ENCODE data around the gene SAMD4B. TPM values are rescaled to one million over a fixed set of nuclear protein-coding genes. Genes with fewer than 3 reads are reported as not detected.
A peak's percentile ranks its signal among the peaks of the same experiment; 100 is the strongest.

The SAMD4B gene
- total RNA-seq, 1 experiment from 2014 or later: 164 TPM

- DNase-seq (ENCODE audit: low spot score) (no peak), ATAC-seq (no peak)
- no peak for TF ChIP-seq ZNF425 (CRISPR knock-in tag; conservative IDR thresholded peaks at IDR 0.05)
- TF ChIP-seq SMAD3 (CRISPR knock-in tag; IDR thresholded peaks at IDR 0.05; ENCODE audit: borderline replicate concordance): no peak
- TF ChIP-seq USF1 (CRISPR knock-in tag; IDR thresholded peaks at IDR 0.05): no peak
- no peak for TF ChIP-seq USF2 (CRISPR knock-in tag; IDR thresholded peaks at IDR 0.05)
- TF ChIP-seq EMX1 (CRISPR knock-in tag; IDR thresholded peaks at IDR 0.05): no peak
- no peak for TF ChIP-seq MYBL2 (CRISPR knock-in tag; IDR thresholded peaks at IDR 0.05)
- no peak for TF ChIP-seq E2F1 (CRISPR knock-in tag; IDR thresholded peaks at IDR 0.05)
- TF ChIP-seq ESRRA (CRISPR knock-in tag; IDR thresholded peaks at IDR 0.05; ENCODE audit: borderline replicate concordance): no peak
- no peak for TF ChIP-seq ERG (CRISPR knock-in tag; IDR thresholded peaks at IDR 0.05)
- no peak for TF ChIP-seq CBFB (CRISPR knock-in tag; IDR thresholded peaks at IDR 0.05; ENCODE audit: low read depth)
- TF ChIP-seq IRF1 (CRISPR knock-in tag; IDR thresholded peaks at IDR 0.05): no peak
- TF ChIP-seq ZNF416 (CRISPR knock-in tag; IDR thresholded peaks at IDR 0.05): no peak
- no peak for TF ChIP-seq FOXK1 (CRISPR knock-in tag; IDR thresholded peaks at IDR 0.05)
- TF ChIP-seq ZNF512 (CRISPR knock-in tag; IDR thresholded peaks at IDR 0.05; ENCODE audit: borderline replicate concordance): no peak
- no peak for TF ChIP-seq ZNF396 (CRISPR knock-in tag; IDR thresholded peaks at IDR 0.05; ENCODE audit: borderline replicate concordance)
- no peak for TF ChIP-seq ATF6 (CRISPR knock-in tag; IDR thresholded peaks at IDR 0.05)
- no peak for TF ChIP-seq ARID4B (CRISPR knock-in tag; IDR thresholded peaks at IDR 0.05; ENCODE audit: borderline replicate concordance)
- no peak for TF ChIP-seq ZBTB43 (CRISPR knock-in tag; IDR thresholded peaks at IDR 0.05)
- TF ChIP-seq OVOL2 (CRISPR knock-in tag; IDR thresholded peaks at IDR 0.05; ENCODE audit: borderline replicate concordance): no peak
- Mint-ChIP-seq H3K4me1 (peaks cover 48% of the 10 kb centered on the region), H3K27ac (peak overlapping the region; percentile 84), H3K36me3 (peaks cover 8% of the 10 kb centered on the region; the same call in 1 of the 2 replicates), H3K9me3 (no peaks in the 10 kb centered on the region), H3K27me3 (ENCODE audit: low read depth) (no peaks in the 10 kb centered on the region), H3K4me3 (peak overlapping the region; percentile 99)
- ChIA-PET CTCF (interaction anchor here (0.5 to 2.3 kb wide), 9 partner anchors 10 to 99 kb away, joined by 3 to 43 read pairs (median 5); partner anchors contain the start of genes MED29 and PAF1), POLR2A (interaction anchor here (0.5 to 2.3 kb wide), 7 partner anchors 8 to 81 kb away, joined by 5 to 11 read pairs (median 8); partner anchors contain the start of genes MED29, PAF1 and RPS16)
Measured at GRCh38 chr19:39411081-39411831, 69.0 kb downstream of the SAMD4B start.

All from WTC11 (cell line).